GM18502 (cell line): ENCODE data around the gene GUCA2A.
"Not testable (repeated sequence)": the region's sequence is repeated elsewhere in the genome, so short reads cannot be mapped to it uniquely, and the experiment has no call there.

ENCODE experiments used
- ATAC-seq: cut with Tn5 transposase; IDR thresholded peaks from one replicate; pipeline ENCODE4 v1.9.1; 2021; ENCODE audit warnings: mild to moderate bottlenecking; ENCODE audit not compliant: unreplicated experiment, poor library complexity

Gene GUCA2A, protein sequence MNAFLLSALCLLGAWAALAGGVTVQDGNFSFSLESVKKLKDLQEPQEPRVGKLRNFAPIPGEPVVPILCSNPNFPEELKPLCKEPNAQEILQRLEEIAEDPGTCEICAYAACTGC

GRCh38 chr1:42164551-42165420, at the start of gene GUCA2A:
Gene GUCA2A, minus strand, starts transcription at chr1:42164745. Its CDS starts 33 bp downstream, at chr1:42164712.
- ATAC-seq = no peak

DNA sequence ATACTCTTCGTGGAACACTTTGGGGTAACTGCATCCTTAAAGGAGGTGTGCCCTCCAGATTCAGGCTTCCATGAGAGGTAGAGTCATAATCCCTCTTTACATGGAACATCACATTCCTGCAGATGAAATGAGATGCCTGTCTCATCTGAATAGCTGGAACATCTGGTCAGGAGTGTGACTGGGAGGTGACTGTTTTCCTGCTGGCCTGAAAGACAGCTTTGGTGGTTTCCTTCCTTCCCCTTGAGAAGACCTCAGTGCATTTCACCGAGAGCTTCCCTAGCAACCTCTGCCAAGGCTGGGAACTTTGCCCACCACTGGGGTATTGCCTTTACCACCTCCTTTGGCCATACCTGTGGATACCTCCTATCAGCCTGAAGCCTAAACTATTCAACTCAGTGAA, 46.7 kb upstream of the GUCA2A start:
- ATAC-seq = no peak

GRCh38 chr1:42210421-42211133, 46.0 kb upstream of the GUCA2A start:
- no peak for ATAC-seq

GRCh38 chr1:42209526-42210251, 45.1 kb upstream of the GUCA2A start:
- no peak for ATAC-seq

GRCh38 chr1:42206930-42207329, 42.4 kb upstream of the GUCA2A start:
- ATAC-seq = not testable (repeated sequence)

DNA sequence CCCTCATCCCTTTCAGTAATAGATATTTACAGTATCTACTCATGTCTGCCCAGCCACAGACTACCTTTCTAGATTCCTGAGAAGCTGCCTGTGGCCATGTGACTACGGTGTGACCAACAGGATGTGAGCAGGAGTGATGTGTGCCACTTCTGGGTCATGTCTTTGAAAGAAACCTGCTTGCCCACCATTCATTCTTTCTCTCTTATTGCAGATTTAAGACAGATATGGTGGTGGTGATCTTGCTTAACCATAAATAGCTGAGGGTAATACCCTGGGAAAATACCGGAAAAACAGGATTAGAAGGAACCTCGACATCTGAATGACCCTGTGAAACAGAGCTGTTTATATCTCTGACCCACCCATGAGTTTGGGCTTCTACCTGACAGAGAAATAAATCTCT, 41.6 kb upstream of the GUCA2A start:
- no peak for ATAC-seq

GRCh38 chr1:42201986-42202385, 37.4 kb upstream of the GUCA2A start:
- ATAC-seq = no peak

GRCh38 chr1:42198251-42198650, 33.7 kb upstream of the GUCA2A start:
- no peak for ATAC-seq

- ATAC-seq = no peak
These were observed 31.3 kb upstream of the GUCA2A start for GRCh38 chr1:42195841-42196240.

DNA sequence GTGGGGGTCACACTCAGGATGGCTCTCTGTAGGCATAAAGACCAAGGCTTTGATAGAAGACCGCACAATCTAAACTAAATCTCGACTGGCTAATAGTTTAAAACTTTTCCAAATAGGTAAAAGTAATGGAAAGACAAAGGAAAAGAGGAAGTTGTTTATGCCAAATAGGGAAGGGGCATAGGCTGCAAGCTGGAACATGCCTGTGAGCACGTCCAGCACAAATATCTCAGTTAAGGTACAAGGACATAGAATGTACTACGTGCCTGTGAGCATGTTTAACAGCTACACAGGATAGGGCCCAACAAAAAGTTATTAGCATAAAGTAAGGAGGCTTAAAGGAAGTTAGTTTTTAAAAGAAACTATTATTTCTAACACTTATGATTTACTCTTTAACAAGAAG, 27.6 kb upstream of the GUCA2A start:
- ATAC-seq = no peak

DNA sequence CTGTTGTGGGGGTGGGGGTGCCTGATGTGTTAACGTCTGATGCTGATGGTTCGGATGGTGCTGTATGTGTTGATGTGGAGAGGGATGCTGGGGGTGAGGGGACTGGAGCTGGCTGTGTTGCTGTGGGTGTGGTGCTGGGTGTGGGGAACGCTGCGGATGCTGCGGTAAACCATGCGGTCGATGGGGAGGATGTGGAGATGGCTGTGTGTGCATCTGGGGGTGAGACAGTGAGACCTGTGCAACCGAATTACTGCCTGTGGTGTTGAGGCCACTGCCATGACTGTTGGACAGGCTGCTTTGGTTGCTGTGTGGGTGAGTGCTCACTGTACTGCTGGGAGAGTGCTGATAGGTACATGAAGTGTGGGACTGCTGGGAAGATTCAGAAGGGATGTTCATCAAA, 26.8 kb upstream of the GUCA2A start:
- ATAC-seq = no peak

DNA sequence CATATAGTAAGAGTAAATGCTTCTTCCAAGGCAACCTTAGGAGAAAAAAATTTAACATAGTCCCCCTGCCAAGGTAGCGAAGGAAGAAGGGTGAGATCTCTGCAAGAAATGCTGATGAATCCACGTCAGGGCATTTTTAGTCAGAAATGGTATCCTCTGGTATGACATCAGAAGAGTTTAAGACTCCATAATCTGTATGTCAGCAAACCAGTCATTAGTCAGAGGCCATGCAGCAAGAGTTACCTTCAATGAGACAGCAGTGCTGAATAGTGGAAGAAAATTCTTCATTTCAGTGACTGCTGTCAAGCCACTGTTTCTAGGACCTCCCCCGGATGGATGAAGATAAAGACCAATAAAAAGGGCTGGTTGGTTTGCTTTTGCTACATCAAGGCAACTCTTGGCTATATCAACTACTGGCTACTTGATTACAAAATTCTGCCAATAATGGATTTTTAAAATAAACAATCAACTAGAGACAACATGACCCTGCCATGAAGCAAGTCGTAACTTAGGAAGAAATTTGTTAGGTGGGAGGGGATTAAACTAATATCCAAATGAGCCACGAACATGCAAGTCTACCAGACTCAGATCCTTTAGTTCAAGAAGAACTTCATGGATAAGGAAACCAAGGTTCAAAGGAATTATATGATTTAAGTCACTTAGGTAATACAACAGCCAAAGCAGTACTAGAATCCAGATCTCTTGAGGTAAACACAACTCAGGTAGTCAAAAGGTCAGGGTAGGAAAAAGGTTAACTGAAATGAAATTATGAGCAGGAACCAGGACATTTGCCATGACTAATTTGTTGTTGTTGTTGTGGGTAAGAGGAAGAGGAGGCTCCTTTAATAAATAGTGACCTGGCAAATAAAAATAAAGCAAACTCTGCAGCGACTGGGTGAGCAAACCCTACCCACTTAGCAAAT, 25.6 kb upstream of the GUCA2A start:
- no peak for ATAC-seq

DNA sequence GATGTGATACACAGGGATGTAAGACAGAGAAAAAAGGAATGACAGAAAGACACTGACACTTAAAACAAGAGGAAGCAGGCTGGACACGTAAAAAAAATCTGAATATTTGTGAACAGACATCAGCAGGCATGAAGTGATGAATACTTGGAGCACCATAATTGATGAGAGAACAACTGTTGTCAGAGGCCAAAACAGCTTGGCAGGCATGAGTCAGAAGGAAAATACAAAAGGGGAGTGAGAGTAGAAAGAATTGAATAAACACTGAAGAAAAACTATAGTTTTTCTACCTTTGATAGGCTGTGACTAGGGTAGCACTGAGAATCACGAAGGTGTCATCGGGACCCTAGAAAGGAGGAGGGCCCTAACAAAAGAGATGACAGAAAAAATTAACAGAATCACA, 21.6 kb upstream of the GUCA2A start:
- no peak for ATAC-seq

GRCh38 chr1:42184616-42185015, 20.1 kb upstream of the GUCA2A start:
- no peak for ATAC-seq

- ATAC-seq = no peak
These were observed 19.4 kb upstream of the GUCA2A start for GRCh38 chr1:42183957-42184268.

- no peak for ATAC-seq
These were observed 18.8 kb upstream of the GUCA2A start for GRCh38 chr1:42183210-42183956.

DNA sequence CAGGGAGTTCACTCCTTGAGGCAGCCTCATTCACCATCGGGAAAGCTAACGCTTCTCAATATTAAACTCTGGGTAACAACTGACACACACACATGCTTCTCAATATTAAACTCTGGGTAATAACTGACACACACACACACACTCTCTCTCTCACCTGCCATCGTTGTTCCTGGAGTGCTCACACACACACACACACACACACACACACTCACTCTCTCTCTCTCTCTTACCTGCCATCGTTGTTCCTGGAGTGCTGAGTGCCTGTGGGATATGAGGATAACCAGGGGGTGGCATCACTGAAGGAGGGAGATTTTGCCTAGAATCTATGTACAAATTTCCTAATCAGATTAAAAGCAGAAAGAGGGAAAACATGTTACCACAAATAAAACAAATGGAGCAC, 17.1 kb upstream of the GUCA2A start:
- no peak for ATAC-seq

- ATAC-seq = no peak
These were observed 15.4 kb upstream of the GUCA2A start for GRCh38 chr1:42179900-42180329.

- ATAC-seq = no peak
These were observed 14.7 kb upstream of the GUCA2A start for GRCh38 chr1:42179275-42179674.
